ENCODE data around the gene AGPAT2.

AGPAT2 gene

DNA sequence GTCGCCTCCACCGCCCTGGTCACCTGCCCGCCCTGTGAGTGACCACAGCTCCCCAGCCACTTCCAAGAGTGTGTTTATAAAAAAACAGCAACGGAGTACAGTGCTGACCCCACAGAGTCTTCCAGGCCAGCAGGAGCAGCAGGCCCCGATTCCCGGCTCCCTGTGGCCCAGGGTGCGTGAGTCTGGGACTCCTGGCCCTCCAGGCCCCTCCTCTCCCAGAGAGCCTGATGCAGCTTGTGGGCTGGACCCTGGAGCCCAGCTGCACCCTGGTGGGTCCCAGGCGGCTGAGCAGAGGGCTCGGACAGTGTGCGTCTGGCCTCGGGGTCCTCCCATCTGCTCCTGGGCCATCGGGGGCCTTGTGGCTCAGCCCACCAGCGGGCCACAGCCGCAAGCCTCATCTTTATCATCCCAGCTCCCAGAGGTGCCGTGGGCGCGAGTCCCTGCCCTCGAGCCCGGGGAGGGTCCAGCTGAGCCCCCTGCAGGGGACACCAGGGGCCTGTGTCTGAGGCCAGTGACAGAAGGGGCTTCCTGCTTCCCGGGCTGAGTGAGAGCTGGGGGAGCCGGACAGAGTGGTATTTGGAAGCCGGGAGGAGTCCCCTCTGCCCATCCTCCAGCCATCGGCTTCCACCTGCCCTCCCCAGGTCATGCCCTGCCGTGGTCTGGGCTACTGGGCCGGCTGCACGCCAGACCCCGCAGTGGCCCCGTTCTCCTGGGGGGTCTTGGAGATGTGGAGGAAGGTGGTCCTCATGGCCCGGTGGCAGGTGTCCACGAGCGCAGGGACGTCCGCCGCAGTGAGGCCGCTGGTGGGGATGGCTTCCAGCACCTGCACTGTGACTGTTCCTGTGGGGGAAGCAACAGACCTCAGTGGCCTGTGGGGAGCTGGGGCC, 13.9 kb downstream of the AGPAT2 start:
- DNase-seq (ENCODE audit: low read depth) = no peak

- no peak for DNase-seq (ENCODE audit: low read depth)
Measured at GRCh38 chr9:136672431-136673087, 14.7 kb downstream of the AGPAT2 start.

- no peak for DNase-seq (ENCODE audit: low read depth)
Measured at GRCh38 chr9:136671646-136672430, 15.4 kb downstream of the AGPAT2 start.

DNA sequence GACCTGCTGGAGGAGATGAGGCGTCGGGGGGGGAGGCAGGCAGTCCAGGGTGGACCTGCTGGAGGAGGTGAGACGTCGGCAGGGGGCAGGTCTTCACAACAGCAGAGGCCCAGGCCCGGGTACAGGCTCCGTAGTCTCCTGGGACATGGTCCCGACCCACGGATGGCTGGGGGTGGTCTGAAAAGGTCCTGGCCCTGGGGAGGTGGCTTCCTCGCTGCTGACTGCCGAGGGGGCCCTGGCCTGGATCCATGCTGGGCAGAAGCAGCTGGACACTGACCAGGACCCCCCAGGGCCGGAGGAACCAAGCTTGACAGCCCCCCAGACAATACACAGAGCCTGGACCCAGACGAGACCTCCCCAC, 16.0 kb downstream of the AGPAT2 start:
- DNase-seq (ENCODE audit: low read depth) = no peak

- DNase-seq (ENCODE audit: low read depth) = no peak
Measured at GRCh38 chr9:136670576-136671253, 16.5 kb downstream of the AGPAT2 start.

DNA sequence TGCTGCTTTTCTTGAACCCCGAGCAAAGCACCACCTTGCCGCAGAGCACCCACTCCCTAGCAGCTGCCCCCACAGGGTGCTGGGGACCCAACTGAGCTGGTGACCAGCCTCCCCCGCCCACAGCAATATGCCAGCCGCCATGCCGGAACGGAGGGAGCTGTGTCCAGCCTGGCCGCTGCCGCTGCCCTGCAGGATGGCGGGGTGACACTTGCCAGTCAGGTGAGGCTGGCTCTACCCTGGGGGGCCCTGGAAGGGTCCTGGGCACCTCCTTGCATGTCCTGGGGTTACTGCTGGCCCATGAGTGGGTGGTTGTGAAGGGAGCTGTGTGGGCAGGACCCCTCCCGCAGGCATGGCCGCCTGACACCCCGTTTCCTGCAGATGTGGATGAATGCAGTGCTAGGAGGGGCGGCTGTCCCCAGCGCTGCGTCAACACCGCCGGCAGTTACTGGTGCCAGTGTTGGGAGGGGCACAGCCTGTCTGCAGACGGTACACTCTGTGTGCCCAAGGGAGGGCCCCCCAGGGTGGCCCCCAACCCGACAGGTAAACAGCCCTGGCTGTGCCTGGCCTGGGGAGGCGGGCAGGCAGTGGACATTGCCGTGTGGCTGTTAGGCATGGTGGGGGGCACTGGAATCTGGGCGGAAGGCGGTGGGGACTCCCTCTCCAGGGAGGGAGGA, 17.3 kb downstream of the AGPAT2 start:
- DNase-seq (ENCODE audit: low read depth) = no peak

GRCh38 chr9:136668983-136669790, 18.1 kb downstream of the AGPAT2 start:
- DNase-seq (ENCODE audit: low read depth) = no peak

GRCh38 chr9:136667940-136668760, 19.1 kb downstream of the AGPAT2 start:
- DNase-seq (ENCODE audit: low read depth) = no peak

DNA sequence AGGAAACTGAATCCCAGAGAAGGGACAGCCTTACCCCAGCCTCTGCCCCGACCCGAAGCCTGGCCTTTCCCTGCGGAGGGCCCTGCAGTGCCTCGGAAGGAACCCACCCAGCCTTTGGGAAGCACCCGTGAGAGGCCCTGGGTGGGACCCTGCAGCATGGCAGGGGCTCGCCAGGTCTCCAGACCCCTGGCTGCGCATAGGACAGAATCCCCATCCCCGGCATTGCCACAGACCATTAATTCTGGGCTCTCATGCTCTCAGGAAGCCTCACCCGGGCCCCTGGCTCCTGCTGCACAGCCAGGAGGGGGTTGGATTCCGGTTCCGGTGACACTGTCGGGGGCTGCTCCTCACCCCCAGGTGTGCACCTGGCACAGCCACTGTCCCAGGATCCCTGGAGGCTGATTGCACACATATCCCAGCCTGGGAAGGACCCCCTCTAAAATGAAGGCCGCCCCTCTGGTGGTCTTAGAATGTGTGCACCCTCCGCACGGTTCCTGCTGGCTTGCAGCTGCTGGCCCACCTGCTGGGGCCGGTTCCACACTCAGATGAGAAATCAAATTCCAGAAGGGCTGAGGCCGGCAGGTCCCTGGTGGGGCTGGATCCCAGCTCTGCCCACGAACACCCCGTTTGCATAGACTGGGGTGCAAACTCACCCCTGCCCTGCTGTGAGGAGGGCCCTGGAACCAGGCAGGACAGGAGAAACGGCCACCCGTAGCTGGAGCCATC, 19.9 kb downstream of the AGPAT2 start:
- DNase-seq (ENCODE audit: low read depth) = no peak

GRCh38 chr9:136666372-136667213, 20.7 kb downstream of the AGPAT2 start:
- no peak for DNase-seq (ENCODE audit: low read depth)

DNA sequence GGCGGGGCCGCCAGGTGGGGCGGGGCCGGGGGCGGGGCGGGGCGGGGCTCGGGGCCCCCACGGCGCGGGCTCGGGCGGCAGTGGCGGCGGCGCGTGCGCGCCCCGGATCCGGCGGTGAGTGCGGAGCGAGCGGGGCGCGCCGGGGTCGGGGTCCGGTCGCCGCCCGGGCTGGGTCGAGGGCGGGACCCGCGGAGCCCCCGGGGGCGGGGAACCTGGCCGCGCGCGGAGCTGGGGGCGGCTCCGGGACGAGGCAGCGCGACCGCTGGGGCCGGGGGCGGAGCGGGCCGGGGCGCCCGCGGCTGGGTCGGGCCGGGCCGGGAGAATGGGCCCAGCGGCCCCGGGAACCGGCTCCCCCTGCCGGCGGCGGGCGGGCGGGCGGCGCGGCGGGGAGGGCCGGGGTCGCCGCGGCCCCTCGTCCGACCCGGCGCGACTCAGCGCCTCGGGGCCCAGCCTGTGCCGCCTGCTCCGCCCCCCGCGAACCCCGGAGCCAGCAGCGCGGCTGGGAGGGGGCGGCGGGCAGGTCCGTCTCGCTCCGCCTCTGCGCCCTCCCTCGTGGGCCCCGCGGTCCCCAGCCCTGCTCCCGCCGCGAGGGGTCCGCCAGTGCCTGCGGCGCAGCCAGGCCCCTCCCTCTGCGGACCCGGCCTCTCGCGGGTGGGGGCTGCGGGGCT, 21.4 kb downstream of the AGPAT2 start:
- DNase-seq (ENCODE audit: low read depth) = no peak

DNA sequence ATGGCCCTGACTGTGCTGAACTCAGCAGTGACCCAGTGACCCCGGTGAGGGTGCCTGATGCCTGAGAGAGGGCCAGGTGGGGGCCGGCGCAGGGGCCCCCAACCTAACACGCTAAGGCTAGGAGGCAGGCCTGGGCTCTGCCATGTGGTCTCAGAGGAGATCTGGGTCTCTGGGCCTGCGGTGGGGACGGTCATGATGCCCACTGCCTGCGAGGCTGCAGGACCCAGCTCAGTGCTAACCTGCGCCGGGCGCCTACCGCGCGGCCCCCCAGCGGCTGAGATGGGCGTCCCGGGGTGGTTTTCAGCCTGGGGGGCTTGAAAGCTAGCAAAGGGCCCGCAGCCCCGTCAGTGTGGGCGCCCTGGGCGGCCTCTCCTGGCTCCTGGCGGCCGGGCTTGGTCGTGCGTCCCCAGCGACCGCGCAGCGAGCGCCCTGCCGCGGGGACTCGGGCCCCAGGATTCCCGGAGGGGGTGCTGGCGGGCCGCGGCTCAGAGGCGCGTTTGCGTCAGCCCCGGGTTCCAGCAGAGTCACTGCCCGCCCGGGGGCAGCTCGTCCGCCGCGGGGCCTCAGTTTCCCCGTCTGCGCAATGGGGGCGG, 22.1 kb downstream of the AGPAT2 start:
- DNase-seq (ENCODE audit: low read depth) = no peak

GRCh38 chr9:136664000-136664915, 23.0 kb downstream of the AGPAT2 start:
- DNase-seq (ENCODE audit: low read depth) = no peak

DNA sequence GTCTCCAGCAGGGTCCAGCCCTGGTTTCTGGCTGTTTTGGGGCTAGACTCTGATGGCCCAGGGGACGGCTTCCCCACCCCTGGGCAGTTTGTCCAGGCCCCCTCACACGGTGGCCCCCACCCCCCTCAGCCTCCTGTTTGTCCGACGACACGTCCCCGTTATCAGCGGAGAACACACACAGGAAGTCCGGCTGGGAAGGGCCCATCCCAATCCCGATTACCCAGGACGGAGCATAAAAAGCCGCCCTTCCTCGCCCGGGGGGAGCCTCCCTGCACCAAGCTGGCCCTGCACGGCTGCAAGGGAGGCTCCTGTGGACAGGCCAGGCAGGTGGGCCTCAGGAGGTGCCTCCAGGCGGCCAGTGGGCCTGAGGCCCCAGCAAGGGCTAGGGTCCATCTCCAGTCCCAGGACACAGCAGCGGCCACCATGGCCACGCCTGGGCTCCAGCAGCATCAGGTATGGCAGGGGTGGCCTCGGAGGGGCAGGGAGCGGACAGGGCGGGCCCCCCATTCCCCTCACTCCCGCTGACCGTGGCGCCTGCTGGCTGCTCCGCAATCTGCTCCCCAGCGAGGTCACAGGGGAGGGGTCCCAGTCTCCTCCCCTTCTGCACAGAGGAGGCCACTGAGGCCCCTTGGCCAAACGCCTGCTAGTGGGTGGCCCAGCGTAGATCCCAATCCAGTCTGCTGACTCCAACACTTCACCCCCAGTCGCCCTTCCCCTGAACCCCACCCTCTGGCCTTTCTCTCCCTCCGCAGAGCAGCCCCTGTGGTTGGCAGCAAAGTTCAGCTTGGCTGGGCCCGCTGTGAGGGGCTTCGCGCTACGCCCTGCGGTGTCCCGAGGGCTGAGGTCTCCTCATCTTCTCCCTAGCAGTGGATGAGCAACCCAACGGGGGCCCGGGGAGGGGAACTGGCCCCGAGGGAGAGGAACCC, 24.3 kb downstream of the AGPAT2 start, which contains the start of gene EGFL7:
TSS of gene EGFL7 (plus strand) at position 261 of the 926 bp plus-strand sequence. CDS start 5,367 bp downstream, outside the sequence.
- no peak for DNase-seq (ENCODE audit: low read depth)

DNA sequence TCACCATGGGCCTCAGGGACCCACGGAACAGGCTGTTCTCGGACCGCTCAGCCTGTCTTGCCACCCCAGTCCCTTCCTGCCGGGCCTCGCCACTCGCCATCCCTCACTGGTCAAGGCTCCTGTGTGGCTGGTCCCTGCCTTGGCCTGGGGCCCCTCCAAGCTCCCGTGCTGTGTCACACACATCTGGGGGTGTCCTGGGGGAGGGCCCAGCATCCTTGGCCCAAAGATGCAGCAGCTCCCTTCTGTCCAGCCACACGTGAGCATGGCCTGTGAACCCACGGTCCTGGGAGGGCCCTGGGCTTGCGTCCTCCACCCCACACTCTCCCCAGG, 25.0 kb downstream of the AGPAT2 start:
- DNase-seq (ENCODE audit: low read depth) = no peak
